Measurements from ENCODE around the gene NXT1.

GRCh38 chr20:23302386-23302785 lies 48.2 kb upstream of the NXT1 start:
- TF ChIP-seq, protein P1, sequence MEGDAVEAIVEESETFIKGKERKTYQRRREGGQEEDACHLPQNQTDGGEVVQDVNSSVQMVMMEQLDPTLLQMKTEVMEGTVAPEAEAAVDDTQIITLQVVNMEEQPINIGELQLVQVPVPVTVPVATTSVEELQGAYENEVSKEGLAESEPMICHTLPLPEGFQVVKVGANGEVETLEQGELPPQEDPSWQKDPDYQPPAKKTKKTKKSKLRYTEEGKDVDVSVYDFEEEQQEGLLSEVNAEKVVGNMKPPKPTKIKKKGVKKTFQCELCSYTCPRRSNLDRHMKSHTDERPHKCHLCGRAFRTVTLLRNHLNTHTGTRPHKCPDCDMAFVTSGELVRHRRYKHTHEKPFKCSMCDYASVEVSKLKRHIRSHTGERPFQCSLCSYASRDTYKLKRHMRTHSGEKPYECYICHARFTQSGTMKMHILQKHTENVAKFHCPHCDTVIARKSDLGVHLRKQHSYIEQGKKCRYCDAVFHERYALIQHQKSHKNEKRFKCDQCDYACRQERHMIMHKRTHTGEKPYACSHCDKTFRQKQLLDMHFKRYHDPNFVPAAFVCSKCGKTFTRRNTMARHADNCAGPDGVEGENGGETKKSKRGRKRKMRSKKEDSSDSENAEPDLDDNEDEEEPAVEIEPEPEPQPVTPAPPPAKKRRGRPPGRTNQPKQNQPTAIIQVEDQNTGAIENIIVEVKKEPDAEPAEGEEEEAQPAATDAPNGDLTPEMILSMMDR (IDR thresholded peaks at IDR 0.05) = no peak
- TF ChIP-seq POLR2A (IDR thresholded peaks at IDR 0.05) = no peak
